ENCODE data around the gene PLXNC1. TPM values are rescaled to one million over a fixed set of nuclear protein-coding genes. Genes with fewer than 3 reads are reported as not detected.

The PLXNC1 gene
- total and polyA plus RNA-seq, 2 donors (not counting 1 experiment from before 2014, with no cell fraction given), result 15.1 to 86.9 TPM

DNA sequence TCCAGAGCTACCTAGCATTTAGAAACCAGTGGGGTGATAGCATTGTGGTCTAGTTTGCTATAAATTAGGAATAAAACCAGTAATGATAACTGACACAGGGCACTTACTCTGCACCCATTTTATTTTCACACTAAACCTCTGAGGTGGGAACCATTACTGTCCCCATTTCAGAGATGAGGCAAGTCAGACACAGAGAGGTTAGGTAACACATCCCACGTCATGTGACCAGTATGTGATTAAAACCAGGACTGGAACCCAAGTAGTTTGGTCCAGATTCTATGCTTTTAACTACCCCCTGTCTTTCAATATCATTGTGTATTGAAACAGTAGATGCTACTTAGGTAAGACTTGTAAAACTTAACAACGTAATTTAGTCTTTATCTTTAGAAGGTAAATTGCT is 110.2 kb downstream of the PLXNC1 start:
- no peak overlapping the region for H3K4me2 ChIP-seq (ENCODE audit: extremely low read depth, insufficient read depth, low read length)
- DNase-seq (ENCODE audit: low read depth in 2 of 2), result no peak
- no peaks in the 10 kb centered on the region for H3K79me2 ChIP-seq (ENCODE audit: control insufficient read depth, insufficient read depth, low read length)
- no peaks in the 10 kb centered on the region for H3K36me3 ChIP-seq (ENCODE audit: control insufficient read depth, insufficient read depth, low read length)
- H3K27ac ChIP-seq (ENCODE audit: insufficient read depth, low read length), result no peak overlapping the region
- no peak for TF ChIP-seq CTCF (conservative IDR thresholded peaks at IDR 0.05 in 1 of 2, IDR thresholded peaks at IDR 0.05 in 1 of 2; ENCODE audit: low read depth in 1 of 2, low read length in 2 of 2)
- TF ChIP-seq EZH2 (IDR thresholded peaks at IDR 0.05; ENCODE audit: low read length, missing control alignments), result no peak
- no peak overlapping the region for H3K9ac ChIP-seq (ENCODE audit: insufficient read depth, low read length)
- no peaks in the 10 kb centered on the region for H3K27me3 ChIP-seq (ENCODE audit: control insufficient read depth, insufficient read depth, low read length)
- peaks cover 9% of the 10 kb centered on the region for H3K4me1 ChIP-seq (ENCODE audit: control insufficient read depth, extremely low read depth, insufficient read depth, low read length)
- H3K4me3 ChIP-seq (replicated peaks in 1 of 4; ENCODE audit: control extremely low read depth in 1 of 4, insufficient read depth in 1 of 4, low read depth in 3 of 4, low read length in 4 of 4), result no peak overlapping the region
- no peaks in the 10 kb centered on the region for H4K20me1 ChIP-seq (ENCODE audit: control insufficient read depth, extremely low read depth, insufficient read depth, low read length)
- H2AFZ ChIP-seq (ENCODE audit: low read length), result no peak overlapping the region
- H3K9me3 ChIP-seq (ENCODE audit: control insufficient read depth, insufficient read depth, low read depth, low read length), result no peaks in the 10 kb centered on the region

- H3K27ac ChIP-seq (ENCODE audit: insufficient read depth, low read length), result no peak overlapping the region
- no peaks in the 10 kb centered on the region for H4K20me1 ChIP-seq (ENCODE audit: control insufficient read depth, extremely low read depth, insufficient read depth, low read length)
- no peak overlapping the region for H3K4me3 ChIP-seq (replicated peaks in 1 of 4; ENCODE audit: control extremely low read depth in 1 of 4, insufficient read depth in 1 of 4, low read depth in 3 of 4, low read length in 4 of 4)
- no peak overlapping the region for H3K9ac ChIP-seq (ENCODE audit: insufficient read depth, low read length)
- no peaks in the 10 kb centered on the region for H3K79me2 ChIP-seq (ENCODE audit: control insufficient read depth, insufficient read depth, low read length)
- H3K9me3 ChIP-seq (ENCODE audit: control insufficient read depth, insufficient read depth, low read depth, low read length), result no peaks in the 10 kb centered on the region
- H3K36me3 ChIP-seq (ENCODE audit: control insufficient read depth, insufficient read depth, low read length), result no peaks in the 10 kb centered on the region
- H2AFZ ChIP-seq (ENCODE audit: low read length), result no peak overlapping the region
- no peak overlapping the region for H3K4me2 ChIP-seq (ENCODE audit: extremely low read depth, insufficient read depth, low read length)
- H3K4me1 ChIP-seq (ENCODE audit: control insufficient read depth, extremely low read depth, insufficient read depth, low read length), result peaks cover 13% of the 10 kb centered on the region
- DNase-seq (ENCODE audit: low read depth in 2 of 2), result no peak
- TF ChIP-seq EZH2 (IDR thresholded peaks at IDR 0.05; ENCODE audit: low read length, missing control alignments) (no peak), CTCF (conservative IDR thresholded peaks at IDR 0.05 in 1 of 2, IDR thresholded peaks at IDR 0.05 in 1 of 2; ENCODE audit: low read depth in 1 of 2, low read length in 2 of 2) (no peak)
- no peaks in the 10 kb centered on the region for H3K27me3 ChIP-seq (ENCODE audit: control insufficient read depth, insufficient read depth, low read length)
Observed at GRCh38 chr12:94260017-94260416, 111.6 kb downstream of the PLXNC1 start.

DNA sequence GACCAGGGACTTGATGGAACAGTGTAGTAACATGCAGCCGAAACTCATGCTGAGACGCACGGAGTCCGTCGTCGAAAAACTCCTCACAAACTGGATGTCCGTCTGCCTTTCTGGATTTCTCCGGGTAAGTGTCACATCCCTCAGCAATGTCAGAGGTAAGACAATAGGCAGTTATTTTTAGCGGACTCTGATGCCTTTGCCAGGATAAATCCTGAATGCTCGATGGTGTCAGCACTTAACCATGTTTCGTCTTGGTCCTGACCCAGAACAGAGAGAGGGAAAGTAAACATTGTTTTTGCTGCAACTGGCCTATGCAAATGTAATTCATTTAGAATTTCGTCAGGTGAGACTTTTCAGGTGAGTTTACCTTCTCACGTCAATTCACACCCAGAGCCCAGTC is 112.3 kb downstream of the PLXNC1 start:
- H3K9ac ChIP-seq (ENCODE audit: insufficient read depth, low read length), result no peak overlapping the region
- H3K9me3 ChIP-seq (ENCODE audit: control insufficient read depth, insufficient read depth, low read depth, low read length), result no peaks in the 10 kb centered on the region
- H3K4me1 ChIP-seq (ENCODE audit: control insufficient read depth, extremely low read depth, insufficient read depth, low read length), result peaks cover 13% of the 10 kb centered on the region
- H3K27me3 ChIP-seq (ENCODE audit: control insufficient read depth, insufficient read depth, low read length), result no peaks in the 10 kb centered on the region
- TF ChIP-seq EZH2 (IDR thresholded peaks at IDR 0.05; ENCODE audit: low read length, missing control alignments) (no peak), CTCF (conservative IDR thresholded peaks at IDR 0.05 in 1 of 2, IDR thresholded peaks at IDR 0.05 in 1 of 2; ENCODE audit: low read depth in 1 of 2, low read length in 2 of 2) (no peak)
- H3K79me2 ChIP-seq (ENCODE audit: control insufficient read depth, insufficient read depth, low read length), result no peaks in the 10 kb centered on the region
- H2AFZ ChIP-seq (ENCODE audit: low read length), result no peak overlapping the region
- no peaks in the 10 kb centered on the region for H3K36me3 ChIP-seq (ENCODE audit: control insufficient read depth, insufficient read depth, low read length)
- H3K27ac ChIP-seq (ENCODE audit: insufficient read depth, low read length), result no peak overlapping the region
- H3K4me3 ChIP-seq (replicated peaks in 1 of 4; ENCODE audit: control extremely low read depth in 1 of 4, insufficient read depth in 1 of 4, low read depth in 3 of 4, low read length in 4 of 4), result no peak overlapping the region
- DNase-seq (ENCODE audit: low read depth in 2 of 2), result no peak
- no peak overlapping the region for H3K4me2 ChIP-seq (ENCODE audit: extremely low read depth, insufficient read depth, low read length)
- no peaks in the 10 kb centered on the region for H4K20me1 ChIP-seq (ENCODE audit: control insufficient read depth, extremely low read depth, insufficient read depth, low read length)

All from fibroblast of lung (primary cell).